ENCODE data around the gene GPR132.
"Not testable (repeated sequence)": the region's sequence is repeated elsewhere in the genome, so short reads cannot be mapped to it uniquely, and the experiment has no call there.

Gene GPR132

DNA sequence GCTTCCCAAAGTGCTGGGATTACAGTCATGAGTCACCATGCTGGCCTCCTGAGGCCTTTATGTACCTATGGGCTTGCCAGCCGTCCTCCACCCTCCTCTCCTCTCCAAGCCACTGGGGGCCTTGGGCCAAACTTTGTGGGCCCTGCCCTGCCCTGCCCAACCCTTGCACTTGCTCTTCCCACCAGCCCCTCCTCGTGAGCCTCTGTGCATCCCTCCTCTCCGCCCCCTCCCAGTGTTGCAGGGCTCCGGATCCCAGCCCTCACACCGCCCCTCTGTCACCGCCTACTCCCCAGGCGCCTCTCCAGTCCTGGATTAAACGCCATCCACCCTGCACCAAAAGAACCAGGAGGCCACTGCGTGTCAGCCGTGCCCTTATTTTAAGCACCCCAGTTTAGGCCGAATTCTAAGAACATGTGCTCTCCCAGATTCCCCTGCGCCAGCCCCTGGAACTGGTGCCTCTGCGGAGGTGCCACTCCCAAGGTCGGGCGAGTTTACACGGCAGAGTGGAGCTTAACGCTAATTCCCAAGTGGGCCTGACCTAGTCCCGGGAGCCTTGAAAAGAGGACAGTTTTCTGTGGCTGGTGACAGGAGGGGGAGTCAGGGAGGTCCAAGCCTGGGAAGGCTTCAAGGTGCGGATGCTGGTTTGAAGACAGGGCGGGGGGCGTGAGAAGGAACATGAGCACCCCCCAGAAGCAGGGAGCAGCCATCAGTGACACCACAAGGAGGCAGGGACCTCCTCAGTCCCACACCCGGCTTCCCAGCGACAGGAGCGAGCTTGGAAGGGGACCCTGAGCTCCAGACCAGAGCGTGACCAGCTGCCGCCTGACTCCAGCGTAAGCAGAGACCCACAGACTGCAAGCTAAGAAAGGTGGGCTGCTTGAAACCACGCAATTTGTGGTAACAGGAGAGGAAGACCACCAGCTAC is 23.1 kb downstream of the GPR132 start:
- DNase-seq (ENCODE audit: low spot score), result no peak

DNA sequence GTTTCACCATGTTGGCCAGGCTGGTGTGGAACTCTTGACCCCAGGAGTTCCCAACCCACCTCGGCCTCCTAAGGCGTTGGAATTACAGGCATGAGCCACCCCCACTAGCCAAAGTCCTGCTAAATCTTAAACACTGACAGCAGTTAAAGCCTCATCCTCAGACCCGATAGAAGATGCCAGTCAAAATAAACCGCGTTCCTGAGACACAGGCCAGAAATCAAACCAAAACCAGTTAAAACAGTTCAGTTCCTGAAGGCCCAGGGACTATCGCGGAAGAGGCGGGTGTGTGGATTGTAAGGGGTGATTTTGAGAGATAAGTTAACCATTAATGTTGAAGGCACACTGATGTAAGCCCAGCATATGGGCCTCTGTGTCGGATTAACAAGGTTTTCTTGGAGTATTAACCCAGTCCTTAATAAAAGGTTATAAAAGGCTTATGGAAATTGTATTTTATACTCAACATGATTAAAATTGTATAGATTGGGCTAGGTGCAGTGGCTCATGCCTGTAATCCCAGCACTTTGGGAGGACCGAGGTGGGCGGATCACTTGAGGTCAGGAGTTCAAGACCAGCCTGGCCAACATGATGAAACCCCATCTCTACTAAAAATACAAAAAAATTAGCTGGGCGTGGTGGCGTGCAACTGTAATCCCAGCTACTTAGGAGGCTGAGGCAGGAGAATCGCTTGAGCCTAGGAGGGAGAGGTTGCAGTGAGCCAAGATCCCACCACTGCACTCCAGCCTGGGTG is 25.6 kb downstream of the GPR132 start:
- DNase-seq (ENCODE audit: low spot score), result no peak

DNA sequence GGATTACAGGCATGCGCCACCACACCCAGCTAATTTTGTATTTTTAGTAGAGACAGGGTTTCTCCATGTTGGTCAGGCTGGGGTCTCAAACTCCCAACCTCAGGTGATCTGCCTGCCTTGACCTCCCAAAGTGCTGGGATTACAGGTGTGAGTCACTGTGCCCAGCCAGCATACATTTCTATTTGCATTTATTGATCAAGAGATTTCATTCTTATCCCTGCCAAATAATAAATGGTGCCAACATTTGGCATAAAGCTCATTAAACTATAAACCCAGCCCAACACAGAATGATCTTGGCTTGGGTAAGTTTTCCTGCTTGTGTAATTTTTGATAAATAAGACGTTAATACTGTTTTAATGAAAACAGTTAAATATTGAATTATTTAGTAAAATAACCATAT is 29.6 kb downstream of the GPR132 start:
- not testable (repeated sequence) for DNase-seq (ENCODE audit: low spot score)

DNA sequence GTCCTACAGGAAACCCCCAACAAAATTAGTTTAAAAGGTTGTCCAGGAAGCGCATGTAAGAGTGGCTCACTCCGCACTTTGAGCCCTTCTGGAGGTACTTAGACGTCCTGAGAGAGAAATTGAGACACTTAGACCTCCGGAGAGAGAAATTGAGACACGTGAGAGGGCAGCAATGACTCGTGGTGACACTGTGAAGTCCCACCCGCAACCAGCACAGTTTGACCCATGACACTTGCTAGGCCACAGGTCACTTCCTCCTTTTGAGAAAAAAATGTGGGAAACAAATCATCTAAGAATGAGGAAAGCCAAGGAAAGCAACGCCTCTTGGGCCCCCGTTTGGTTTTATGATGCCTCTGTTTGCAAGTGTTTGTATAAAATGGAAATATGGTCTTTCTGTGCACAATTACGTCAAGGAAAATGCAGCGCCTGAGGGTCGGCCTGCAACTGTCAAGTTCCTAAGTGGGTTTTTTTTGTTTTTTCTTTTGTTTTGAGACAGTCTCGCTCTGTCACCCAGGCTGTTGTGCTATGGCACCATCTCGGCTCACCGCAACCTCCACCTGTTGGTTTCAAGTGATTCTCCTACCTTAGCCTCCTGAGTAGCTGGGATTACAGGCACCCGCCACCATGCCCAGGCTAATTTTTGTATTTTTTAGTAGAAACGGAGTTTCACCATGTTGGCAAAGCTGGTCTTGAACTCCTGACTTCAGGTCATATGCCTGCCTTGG is 30.8 kb downstream of the GPR132 start:
- DNase-seq (ENCODE audit: low spot score), result no peak

DNA sequence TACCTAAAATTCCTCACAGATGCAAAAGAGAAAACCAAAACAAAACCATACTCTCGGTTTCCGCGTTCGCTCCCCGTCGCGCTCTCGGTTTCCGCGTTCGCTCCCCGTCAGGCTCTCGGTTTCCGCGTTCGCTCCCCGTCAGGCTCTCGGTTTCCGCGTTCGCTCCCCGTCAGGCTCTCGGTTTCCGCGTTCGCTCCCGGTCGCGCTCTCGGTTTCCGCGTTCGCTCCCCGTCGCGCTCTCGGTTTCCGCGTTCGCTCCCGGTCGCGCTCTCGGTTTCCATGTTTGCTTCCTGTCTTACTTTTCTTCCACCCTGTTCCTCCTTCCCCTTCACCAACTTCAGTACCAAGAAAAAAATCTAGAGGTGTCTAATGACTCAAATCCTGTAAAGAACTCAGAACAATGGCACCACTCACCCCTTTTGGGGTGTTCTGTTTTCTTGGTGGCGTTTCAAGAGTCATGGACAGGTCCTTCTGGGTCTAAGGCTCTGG is 31.8 kb downstream of the GPR132 start:
- DNase-seq (ENCODE audit: low spot score), result not testable (repeated sequence)

DNA sequence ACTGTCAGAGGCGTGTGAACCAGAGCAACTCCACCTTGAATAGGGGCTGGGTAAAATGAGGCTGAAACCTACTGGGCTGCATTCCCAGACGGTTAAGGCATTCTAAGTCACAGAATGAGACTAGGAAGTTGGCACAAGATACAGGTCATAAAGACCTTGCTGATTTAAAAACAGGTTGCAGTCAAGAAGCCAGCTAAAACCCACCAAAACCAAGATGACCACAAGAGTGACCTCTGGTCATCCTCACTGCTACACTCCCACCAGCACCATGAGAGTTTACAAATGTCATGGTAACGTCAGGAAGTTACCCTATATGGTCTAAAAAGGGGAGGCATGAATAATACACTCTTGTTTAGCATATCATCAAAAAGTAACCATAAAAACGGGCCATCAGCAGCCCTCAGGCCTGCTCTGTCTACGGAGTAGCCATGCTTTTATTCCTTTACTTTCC is 32.8 kb downstream of the GPR132 start:
- not testable (repeated sequence) for DNase-seq (ENCODE audit: low spot score)

DNA sequence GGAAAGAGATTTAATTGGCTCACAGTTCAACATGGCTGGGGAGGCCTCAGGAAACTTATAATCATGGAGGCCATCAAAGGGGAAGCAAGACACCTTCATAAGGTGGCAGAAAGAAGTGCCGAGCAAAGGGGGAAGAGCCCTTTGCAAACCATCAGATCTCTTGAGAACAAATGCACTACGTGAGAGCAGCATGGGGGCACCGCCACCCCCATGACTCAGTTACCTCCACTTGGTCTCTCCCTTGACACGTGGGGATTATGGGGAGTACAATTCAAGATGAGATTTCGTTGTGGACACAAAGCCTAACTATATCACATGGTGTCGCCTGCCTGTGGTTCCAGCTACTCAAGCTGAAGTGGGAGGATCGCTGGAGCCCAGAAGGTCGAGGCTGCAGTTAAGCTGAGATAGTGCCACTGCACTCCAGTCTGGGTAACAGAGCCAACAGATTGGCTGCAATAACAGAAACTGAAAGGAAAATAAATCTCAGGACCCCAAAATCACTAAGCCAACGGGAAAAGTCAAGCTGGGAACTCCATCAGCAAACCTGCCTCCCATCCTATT is 34.3 kb downstream of the GPR132 start:
- no peak for DNase-seq (ENCODE audit: low spot score)

DNA sequence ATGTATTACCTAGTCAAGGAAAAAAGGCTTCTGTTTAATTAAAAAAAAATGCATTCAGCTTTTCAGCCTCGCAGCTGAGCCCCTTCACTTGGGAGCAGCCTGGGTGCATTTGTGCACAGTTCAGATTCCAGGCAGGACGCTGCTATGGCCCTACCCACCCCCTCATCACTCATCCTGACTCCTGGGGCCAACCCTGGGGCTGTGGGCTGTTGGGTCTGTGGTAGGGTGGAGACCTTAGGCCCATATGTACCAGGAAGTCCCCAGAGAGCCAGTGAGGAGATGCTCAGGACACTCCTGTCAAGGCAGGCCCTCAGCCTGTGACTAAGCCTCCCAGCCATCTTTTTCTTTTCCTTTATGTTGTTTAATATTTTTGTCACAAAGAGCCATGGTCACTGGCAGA is 35.0 kb downstream of the GPR132 start:
- no peak for DNase-seq (ENCODE audit: low spot score)

DNA sequence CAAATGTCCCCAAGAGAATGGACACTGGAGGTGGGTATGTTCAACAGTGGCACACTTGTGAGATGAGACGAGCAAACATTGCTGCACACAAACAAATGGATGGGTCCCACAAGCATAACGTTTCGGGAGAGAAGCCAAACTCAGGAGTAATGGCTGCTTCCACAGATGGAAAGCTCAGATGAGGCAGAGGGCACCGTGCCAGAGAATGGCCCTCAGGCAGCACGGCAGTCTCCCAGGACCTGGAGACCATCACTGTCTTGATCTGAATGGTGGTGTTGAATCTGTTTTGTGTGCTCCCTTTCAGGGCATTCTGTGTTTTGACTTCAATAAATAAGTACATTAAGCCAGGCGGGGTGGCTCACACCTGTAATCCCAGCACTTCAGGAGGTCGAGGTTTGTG is 35.8 kb downstream of the GPR132 start:
- no peak for DNase-seq (ENCODE audit: low spot score)

DNA sequence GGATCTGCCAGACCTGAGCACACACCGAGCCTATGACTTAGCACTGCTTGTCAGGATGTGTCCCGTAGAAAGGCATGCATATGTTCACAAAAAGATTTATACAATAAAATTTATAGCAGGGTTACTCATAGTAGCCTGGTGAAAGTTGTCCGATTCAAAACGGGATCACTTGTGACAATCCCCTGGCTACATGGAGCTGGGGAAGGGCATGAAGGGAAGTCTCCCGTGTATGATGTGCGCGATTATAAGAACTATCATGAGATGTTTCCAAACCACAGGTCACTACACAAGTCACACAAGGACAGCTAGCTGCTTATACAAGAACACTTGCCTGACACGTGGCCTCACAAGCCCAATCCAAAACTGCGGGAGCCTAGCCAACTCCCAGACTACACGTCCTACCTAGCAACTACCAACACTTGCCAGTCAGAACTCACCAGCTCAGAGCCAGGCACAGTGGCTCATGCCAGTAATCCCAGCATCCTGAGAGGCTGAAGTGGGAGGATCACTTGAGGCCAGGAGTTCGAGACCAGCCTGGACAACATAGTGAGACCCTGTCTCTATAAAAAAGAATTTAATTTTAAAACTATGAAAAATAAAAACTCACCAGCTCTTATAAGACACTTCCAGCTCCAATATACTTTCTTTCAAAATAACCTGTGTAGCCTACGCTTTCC is 36.8 kb downstream of the GPR132 start:
- peak; percentile 81 for DNase-seq (ENCODE audit: low spot score)

DNA sequence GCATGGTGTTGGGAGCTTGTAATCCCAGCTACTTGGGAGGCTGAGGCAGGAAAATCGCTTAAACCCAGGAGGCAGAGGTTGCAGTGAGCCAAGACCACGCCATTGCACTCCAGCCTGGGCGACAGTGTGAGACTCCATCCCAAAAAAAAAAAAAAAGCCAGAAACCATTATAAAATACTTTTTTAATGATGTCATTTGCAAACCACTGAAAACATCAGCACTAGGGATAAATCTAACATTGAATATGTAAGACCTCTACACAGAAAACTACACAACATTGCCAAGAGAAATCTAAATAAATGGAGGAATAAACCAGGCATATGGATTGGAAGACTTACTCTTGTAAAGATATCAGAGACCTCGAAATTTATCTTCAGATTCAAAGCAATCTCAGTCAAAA is 37.5 kb downstream of the GPR132 start:
- not testable (repeated sequence) for DNase-seq (ENCODE audit: low spot score)

DNA sequence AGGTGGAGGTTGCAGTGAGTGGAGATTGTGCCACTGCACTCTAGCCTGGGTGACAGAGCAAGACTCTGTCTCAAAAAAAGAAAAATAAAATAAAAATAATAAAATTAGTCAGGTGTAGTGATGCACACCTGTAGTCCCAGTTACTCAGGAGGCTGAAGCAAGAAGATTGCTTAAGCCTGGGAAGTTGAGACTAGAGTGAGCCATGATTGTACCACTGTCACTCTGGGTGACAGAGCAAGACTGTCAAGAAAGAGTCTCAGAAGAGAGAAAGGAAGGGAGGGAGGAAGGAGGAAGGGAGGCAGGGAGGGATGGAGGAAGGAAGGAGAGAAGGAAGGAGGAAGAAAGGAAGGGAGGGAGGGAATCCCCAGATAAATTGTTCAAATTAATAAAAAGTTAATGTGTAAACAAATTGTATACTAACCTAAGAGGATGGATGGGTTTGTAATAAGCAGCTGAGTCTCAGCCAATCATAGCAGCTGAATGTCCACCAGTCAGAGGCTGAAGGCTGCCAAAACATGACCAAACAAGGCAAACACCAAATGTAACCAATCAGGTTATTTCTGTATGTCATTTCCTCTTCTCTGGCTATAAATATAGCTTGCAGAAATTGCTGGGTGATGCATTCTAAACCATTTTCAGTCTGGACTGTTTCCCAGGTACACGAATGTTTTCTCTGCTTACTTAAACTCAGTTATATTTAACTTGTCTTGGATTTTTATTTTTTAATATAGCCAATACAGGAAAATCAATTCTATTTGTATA is 38.2 kb downstream of the GPR132 start:
- DNase-seq (ENCODE audit: low spot score), result peak; percentile 92

DNA sequence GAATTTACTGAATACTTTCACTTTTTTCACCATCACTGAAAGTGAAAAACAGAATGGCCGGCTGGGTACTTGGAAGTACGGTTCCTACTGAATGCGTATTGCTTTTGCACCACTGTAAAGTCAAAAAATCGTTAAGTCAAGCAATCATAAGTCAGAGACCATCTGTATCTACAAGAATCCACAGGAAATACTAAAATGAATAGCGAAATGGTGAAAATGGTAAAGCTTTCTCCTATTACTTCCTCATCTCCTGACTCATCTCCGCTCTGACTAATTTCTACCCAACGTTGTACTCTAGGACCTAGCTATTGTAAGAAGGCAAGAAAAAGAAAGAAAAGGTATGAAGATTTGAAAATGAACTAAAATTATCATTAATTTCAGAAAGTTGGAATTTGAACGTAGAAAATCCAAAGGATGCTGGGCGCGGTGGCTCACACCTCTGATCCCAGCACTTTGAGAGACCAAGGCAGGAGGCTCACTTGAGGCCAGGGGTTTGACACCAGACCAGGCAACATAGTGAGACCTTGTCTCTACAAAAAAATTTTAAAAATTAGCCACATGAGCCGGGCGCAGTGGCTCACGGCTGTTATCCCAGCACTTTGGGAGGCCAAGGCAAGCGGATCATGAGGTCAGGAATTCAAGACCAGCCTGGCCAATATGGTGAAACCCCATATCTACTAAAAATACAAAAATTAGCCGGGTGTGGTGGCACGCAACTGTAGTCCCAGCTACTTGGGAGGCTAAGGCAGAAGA is 39.0 kb downstream of the GPR132 start:
- peak; percentile 97 for DNase-seq (ENCODE audit: low spot score)

DNA sequence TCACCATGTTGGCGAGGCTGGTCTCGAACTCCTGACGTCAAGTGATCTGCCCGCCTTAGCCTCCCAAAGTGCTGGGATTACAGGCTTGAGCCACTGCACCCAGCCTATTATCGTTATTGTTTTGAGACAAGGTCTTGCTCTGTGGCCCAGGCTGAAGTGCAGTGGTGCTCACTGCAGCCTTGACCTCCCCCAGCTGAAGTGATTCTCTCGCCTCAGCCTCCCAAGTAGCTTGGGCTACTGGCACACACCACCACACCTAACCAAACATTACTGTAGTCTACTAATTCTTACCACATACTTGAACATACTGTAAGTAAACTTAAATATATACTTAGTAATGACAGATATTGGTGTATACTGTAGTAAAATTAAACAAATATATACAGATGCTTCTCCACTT is 39.8 kb downstream of the GPR132 start:
- no peak for DNase-seq (ENCODE audit: low spot score)

DNA sequence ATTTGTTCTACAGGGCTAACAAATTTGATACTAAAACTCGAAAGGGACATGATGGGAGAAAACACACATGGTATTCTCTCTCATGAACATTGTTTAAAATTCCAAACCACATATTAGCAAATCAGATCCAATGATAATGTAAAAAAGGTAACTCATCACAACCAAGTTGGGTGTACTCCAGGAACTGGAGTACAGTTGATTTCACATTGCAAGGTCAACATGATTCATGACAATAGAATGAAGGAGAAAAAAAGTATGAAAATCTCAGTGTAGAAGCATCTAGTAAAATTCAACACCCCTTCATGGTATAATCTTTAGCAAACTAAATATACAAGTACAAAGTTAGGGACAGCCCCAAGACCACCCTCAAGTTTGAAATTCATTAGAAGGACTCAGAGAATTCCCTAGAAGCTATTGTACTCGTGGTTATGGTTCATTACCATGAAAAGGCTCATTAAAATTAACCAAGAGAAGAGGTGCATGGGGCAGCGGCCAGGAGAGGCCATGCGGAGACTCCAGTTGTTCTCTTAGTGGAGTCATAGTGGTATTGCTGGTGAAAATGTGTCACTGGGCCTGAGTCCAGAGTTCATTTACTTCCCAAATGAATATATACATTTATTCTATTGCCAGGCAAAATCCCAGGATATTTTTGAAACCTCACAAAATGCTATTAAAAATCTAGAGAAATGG is 41.3 kb downstream of the GPR132 start:
- DNase-seq (ENCODE audit: low spot score), result peak; percentile 88

DNA sequence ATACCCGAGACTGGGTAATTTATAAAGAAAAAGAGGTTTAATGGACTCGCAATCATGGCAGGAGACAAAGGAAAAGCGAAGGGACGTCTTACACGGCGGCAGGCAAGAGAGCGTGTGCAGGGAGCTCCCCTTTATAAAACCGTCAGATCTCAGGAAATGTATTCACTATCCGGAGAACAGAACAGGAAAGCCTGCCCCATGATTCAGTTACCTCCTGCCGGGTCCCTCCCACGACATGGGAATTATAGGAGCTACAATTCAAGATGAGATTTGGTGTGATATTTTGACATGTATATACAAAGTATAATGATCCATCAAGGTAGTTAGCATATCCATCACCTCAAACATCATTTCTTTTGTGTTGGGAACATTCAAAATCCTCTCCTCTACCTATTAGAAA is 42.1 kb downstream of the GPR132 start:
- peak; percentile 83 for DNase-seq (ENCODE audit: low spot score)

DNA sequence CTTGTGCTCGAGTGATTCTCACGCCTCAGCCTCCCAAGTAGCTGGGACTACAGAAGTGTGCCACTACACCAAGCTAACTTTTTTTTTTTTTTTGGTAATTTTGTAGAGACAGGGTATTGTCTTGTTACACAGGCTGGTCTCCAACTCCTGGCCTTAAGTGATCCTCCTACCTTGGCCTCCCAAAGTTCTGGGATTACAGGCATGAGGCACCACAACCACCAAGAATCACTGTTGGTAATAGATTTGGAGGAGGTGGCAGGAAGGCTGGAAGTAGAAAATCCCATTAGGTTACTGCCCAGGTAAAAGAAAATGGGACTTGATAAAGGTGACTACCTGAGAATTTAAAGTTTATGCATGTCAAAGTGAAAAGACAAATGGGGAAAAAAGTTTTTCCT is 43.0 kb downstream of the GPR132 start:
- peak; percentile 79 for DNase-seq (ENCODE audit: low spot score)

DNA sequence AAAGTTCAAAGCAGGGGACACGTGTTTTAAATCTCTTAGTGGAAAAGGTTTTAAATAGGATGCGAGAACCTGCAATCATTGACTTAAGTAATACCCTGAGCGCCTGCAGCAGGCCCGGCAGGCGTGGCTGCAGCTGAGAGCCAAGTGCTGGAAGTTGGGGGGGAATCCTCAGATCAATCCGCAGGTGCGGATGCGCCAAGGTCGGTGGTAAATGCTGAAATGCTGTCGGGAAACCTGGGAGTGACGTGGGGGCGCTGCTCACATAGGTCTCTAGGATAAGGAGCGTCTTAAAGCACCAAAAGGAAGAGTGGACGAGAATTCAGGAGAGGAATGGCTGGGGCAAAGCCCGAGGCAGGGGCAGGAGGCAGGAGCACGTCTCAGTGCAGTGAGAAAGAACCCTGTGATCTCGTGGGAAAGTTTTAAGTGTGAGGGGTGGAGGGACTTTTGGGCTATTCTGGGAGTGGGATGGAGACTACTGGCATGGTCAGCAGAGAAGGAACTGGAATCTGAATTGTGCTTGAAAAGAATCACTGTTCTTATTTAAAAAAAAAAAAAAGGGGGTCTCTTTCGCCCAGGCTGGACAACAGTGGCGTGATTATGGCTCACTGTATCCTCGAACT is 43.5 kb downstream of the GPR132 start:
- peak; percentile 78 for DNase-seq (ENCODE audit: low spot score)
